HL-60 (cell line): ENCODE data around the gene DNAJC18.

Experiments used
- DNase-seq, 2 experiments: peaks; one replicate each; pipeline ENCODE4 v3.0.0-alpha.2; 2010 to 2020; ENCODE audit warnings: low read depth in 1 of 2, low spot score in 1 of 2
- H3K27ac ChIP-seq: fragments of 250-450 bp; sonication (Bioruptor Pico); replicated peaks from 2 replicates; pipeline ENCODE4 v1.5.1; 2020; ENCODE audit warnings: mild to moderate bottlenecking, moderate library complexity
- H3K27me3 ChIP-seq: fragments of 250-450 bp; sonication (Bioruptor Pico); 2 replicates; pipeline ENCODE4 v1.5.1; 2021; ENCODE audit warnings: mild to moderate bottlenecking, moderate library complexity; ENCODE audit not compliant: insufficient read depth, poor library complexity, severe bottlenecking
- H3K4me3 ChIP-seq: replicated peaks from 2 replicates; pipeline ENCODE4 v1.5.1; 2011; ENCODE audit warnings: mild to moderate bottlenecking, control low read depth, low read length; ENCODE audit not compliant: insufficient read depth
- GABPA ChIP-seq: IDR thresholded peaks from 2 replicates; pipeline ENCODE4 v1.6.1; 2012; ENCODE audit warnings: low read depth
- POLR2AphosphoS5 ChIP-seq: IDR thresholded peaks from 2 replicates; pipeline ENCODE4 v1.6.1; 2012; ENCODE audit warnings: low read depth
- SPI1 ChIP-seq: IDR thresholded peaks from 2 replicates; pipeline ENCODE4 v1.6.1; 2012; ENCODE audit warnings: low read depth, mild to moderate bottlenecking, borderline replicate concordance
- TF ChIP-seq, protein P1 (sequence below): IDR thresholded peaks from 2 replicates; pipeline ENCODE4 v1.6.1; 2012; ENCODE audit warnings: low read depth; ENCODE audit not compliant: insufficient replicate concordance
- TF ChIP-seq, protein P2 (sequence below): IDR thresholded peaks from one replicate; pipeline ENCODE4 v1.5.1; 2011; ENCODE audit warnings: low read length, control low read depth, inconsistent platforms; ENCODE audit not compliant: insufficient read depth

The DNAJC18 gene

DNA sequence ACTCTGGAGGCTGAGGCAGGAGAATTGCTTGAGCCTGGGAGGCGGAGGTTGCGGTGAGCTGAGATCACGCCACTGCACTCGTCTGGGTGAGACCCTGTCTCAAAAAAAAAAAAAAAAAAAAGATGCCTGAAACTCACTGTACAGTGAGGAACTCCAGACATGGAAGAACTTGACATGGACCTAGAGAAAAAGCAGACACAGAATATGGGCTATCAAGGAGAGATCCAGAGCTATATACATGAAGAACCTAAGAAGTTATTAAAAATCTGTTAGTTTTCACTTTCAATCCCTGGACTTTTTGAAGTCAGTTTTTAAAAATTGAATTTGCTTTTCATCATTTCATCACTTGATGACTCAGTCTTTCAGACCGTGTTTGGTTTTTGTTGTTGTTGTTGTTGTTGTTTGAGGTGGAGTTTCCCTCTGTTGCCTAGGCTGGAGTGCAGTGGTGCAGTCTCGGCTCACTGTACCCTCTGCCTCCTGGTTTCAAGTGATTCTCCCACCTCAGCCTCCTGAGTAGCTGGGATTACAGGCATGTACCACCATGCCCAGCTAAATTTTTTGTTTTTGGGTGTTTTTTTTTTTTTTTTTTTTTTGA, 77.4 kb downstream of the DNAJC18 start:
- Histone ChIP-seq H3K27ac (no peak overlapping the region), H3K27me3 (no peaks in the 10 kb centered on the region), H3K4me3 (no peak overlapping the region)
- TF ChIP-seq SPI1: no peak
- TF ChIP-seq POLR2AphosphoS5: no peak
- no peak for TF ChIP-seq GABPA
- TF ChIP-seq, protein P1, sequence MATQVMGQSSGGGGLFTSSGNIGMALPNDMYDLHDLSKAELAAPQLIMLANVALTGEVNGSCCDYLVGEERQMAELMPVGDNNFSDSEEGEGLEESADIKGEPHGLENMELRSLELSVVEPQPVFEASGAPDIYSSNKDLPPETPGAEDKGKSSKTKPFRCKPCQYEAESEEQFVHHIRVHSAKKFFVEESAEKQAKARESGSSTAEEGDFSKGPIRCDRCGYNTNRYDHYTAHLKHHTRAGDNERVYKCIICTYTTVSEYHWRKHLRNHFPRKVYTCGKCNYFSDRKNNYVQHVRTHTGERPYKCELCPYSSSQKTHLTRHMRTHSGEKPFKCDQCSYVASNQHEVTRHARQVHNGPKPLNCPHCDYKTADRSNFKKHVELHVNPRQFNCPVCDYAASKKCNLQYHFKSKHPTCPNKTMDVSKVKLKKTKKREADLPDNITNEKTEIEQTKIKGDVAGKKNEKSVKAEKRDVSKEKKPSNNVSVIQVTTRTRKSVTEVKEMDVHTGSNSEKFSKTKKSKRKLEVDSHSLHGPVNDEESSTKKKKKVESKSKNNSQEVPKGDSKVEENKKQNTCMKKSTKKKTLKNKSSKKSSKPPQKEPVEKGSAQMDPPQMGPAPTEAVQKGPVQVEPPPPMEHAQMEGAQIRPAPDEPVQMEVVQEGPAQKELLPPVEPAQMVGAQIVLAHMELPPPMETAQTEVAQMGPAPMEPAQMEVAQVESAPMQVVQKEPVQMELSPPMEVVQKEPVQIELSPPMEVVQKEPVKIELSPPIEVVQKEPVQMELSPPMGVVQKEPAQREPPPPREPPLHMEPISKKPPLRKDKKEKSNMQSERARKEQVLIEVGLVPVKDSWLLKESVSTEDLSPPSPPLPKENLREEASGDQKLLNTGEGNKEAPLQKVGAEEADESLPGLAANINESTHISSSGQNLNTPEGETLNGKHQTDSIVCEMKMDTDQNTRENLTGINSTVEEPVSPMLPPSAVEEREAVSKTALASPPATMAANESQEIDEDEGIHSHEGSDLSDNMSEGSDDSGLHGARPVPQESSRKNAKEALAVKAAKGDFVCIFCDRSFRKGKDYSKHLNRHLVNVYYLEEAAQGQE: no peak
- TF ChIP-seq, protein P2, sequence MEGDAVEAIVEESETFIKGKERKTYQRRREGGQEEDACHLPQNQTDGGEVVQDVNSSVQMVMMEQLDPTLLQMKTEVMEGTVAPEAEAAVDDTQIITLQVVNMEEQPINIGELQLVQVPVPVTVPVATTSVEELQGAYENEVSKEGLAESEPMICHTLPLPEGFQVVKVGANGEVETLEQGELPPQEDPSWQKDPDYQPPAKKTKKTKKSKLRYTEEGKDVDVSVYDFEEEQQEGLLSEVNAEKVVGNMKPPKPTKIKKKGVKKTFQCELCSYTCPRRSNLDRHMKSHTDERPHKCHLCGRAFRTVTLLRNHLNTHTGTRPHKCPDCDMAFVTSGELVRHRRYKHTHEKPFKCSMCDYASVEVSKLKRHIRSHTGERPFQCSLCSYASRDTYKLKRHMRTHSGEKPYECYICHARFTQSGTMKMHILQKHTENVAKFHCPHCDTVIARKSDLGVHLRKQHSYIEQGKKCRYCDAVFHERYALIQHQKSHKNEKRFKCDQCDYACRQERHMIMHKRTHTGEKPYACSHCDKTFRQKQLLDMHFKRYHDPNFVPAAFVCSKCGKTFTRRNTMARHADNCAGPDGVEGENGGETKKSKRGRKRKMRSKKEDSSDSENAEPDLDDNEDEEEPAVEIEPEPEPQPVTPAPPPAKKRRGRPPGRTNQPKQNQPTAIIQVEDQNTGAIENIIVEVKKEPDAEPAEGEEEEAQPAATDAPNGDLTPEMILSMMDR: no peak
- no peak for DNase-seq

- Histone ChIP-seq H3K27ac (no peak overlapping the region), H3K27me3 (no peaks in the 10 kb centered on the region), H3K4me3 (no peak overlapping the region)
- TF ChIP-seq, protein P2: no peak
- no peak for TF ChIP-seq POLR2AphosphoS5
- TF ChIP-seq GABPA: no peak
- no peak for TF ChIP-seq SPI1
- TF ChIP-seq, protein P1: no peak
- no peak for DNase-seq
These were observed 78.9 kb downstream of the DNAJC18 start for GRCh38 chr5:139360384-139360783.
